ENCODE data around the gene CDO1. TPM values are rescaled to one million over a fixed set of nuclear protein-coding genes. Genes with fewer than 3 reads are reported as not detected.

Gene CDO1
- total RNA-seq, 1 donor from 2014 or later = 2.8 TPM

DNA sequence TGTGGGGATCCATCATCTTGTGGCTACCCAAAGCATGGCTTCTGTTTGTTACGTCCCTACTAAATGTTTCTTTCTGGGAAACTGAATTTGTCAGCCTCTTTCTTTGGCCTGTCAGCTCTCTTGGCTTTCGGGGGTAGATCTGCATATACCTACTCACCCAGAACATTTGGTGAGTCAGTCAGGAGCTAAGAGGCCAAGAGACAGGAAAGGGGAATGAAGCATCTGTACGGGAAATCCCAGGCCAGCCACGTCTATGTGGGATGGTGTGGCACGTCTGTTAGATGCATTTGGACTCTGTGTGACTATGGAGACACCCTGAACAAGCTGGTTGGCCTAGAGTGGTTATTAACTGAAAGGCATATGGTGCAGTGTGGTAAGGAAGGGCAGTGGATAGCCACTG lies 58.1 kb downstream of the CDO1 start:
- TF ChIP-seq, protein P1, sequence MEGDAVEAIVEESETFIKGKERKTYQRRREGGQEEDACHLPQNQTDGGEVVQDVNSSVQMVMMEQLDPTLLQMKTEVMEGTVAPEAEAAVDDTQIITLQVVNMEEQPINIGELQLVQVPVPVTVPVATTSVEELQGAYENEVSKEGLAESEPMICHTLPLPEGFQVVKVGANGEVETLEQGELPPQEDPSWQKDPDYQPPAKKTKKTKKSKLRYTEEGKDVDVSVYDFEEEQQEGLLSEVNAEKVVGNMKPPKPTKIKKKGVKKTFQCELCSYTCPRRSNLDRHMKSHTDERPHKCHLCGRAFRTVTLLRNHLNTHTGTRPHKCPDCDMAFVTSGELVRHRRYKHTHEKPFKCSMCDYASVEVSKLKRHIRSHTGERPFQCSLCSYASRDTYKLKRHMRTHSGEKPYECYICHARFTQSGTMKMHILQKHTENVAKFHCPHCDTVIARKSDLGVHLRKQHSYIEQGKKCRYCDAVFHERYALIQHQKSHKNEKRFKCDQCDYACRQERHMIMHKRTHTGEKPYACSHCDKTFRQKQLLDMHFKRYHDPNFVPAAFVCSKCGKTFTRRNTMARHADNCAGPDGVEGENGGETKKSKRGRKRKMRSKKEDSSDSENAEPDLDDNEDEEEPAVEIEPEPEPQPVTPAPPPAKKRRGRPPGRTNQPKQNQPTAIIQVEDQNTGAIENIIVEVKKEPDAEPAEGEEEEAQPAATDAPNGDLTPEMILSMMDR (IDR thresholded peaks at IDR 0.05) = no peak
- Mint-ChIP-seq H3K4me3 (ENCODE audit: unreplicated experiment) (no peak overlapping the region), H3K9me3 (ENCODE audit: low read depth) (peaks cover under 1% of the 10 kb centered on the region), H3K27me3 (ENCODE audit: low read depth) (peaks cover 5% of the 10 kb centered on the region), H3K4me1 (ENCODE audit: low read depth) (no peaks in the 10 kb centered on the region), H3K36me3 (ENCODE audit: low read depth) (no peaks in the 10 kb centered on the region), H3K27ac (ENCODE audit: unreplicated experiment) (no peak overlapping the region)
- DNase-seq (ENCODE audit: low spot score) = no peak

DNA sequence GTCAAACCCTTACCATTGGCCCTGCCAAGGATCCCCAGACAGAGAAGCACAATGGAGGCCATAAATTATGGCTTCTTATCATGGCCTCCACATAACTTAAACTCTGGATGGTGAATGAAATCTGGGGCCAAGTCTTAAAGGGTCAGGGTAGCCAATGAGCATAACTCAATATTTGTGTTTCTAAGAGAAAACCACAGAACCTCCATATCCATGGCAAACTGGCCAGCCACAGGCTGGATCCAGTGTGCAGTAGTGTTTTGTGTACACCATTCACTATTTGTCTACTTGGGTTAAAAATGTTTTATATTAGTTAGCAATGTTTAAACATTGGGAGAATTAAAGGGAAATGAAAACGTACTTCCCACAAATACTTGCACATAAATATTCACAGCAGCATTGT lies 60.8 kb downstream of the CDO1 start:
- no peak for DNase-seq (ENCODE audit: low spot score)
- Mint-ChIP-seq H3K4me1 (ENCODE audit: low read depth) (no peaks in the 10 kb centered on the region), H3K27ac (ENCODE audit: unreplicated experiment) (no peak overlapping the region), H3K9me3 (ENCODE audit: low read depth) (no peaks in the 10 kb centered on the region), H3K27me3 (ENCODE audit: low read depth) (peaks cover 18% of the 10 kb centered on the region), H3K4me3 (ENCODE audit: unreplicated experiment) (no peak overlapping the region), H3K36me3 (ENCODE audit: low read depth) (no peaks in the 10 kb centered on the region)
- TF ChIP-seq, protein P1 (IDR thresholded peaks at IDR 0.05) = no peak

Other genes with a start within 250 kb of the CDO1 start
- 3.2 to 4.7 TPM (median 4.0 TPM) in 3 replicates for gene TICAM2, start 214.2 kb downstream of the CDO1 start, total RNA-seq
- 122 to 146 TPM (median 132 TPM) in 3 replicates for gene TMED7, start 190.6 kb downstream of the CDO1 start, total RNA-seq
- 45.4 to 57.9 TPM (median 48.0 TPM) in 3 replicates for gene ATG12, start 24.9 kb upstream of the CDO1 start, total RNA-seq
- gene AP3S1, start 25.3 kb upstream of the CDO1 start, total RNA-seq = 105 to 133 TPM (median 124 TPM) in 3 replicates
- gene LVRN, start 145.8 kb upstream of the CDO1 start, total RNA-seq = 0.19 to 0.62 TPM (median 0.46 TPM) in 3 replicates
- gene ARL14EPL, start 215.8 kb upstream of the CDO1 start, total RNA-seq = not detected in 3 replicates